GM11168 (cell line): ENCODE data around the gene ARHGAP20.

Source experiments
- in situ Hi-C: fragments of 300-500 bp; cut with MboI; formaldehyde crosslinking; loops from one replicate; pipeline ENCODE4 v1.12.0; 2022; ENCODE audit warnings: low sequenced_read_pairs; ENCODE audit not compliant: unreplicated experiment

The ARHGAP20 gene, protein sequence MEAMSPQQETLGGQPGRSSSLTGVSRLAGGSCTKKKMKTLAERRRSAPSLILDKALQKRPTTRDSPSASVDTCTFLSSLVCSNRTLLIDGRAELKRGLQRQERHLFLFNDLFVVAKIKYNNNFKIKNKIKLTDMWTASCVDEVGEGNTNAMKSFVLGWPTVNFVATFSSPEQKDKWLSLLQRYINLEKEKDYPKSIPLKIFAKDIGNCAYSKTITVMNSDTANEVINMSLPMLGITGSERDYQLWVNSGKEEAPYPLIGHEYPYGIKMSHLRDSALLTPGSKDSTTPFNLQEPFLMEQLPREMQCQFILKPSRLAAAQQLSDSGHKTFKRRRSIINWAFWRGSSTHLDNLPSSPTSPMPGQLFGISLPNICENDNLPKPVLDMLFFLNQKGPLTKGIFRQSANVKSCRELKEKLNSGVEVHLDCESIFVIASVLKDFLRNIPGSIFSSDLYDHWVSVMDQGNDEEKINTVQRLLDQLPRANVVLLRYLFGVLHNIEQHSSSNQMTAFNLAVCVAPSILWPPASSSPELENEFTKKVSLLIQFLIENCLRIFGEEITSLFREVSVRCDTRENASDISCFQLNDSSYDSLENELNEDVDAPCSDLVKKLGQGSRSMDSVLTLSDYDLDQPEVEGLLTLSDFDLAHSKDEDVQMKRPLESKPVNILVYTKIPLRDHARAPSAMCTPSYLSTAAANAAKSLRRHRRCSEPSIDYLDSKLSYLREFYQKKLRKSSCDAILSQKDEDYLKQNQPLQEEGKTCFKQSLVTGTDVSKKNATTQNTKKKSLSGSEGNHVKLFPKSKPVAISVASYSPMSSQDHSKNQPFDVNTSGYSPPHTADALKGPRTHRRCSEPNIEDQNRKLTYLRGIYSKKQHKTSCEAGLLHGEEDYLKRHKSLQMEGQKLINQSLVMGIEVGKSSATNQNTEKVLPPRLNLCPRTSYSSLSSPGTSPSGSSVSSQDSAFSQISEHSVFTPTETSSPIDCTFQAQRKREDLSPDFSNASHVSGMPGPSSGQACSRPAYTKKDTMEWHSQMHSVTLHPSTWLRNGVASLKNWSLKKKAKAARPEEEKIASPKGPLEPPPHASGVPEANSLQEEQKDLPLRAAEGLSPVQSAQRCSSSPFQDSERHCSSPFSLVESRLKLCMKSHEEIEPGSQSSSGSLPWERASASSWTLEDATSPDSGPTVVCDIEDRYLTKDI

GRCh38 chr11:110711776-110712658 lies at the start of gene ARHGAP20:
Gene ARHGAP20, minus strand, starts transcription at chr11:110712437. Its CDS starts 206 bp downstream, at chr11:110712231.
- in situ Hi-C loops = no loop called here

DNA sequence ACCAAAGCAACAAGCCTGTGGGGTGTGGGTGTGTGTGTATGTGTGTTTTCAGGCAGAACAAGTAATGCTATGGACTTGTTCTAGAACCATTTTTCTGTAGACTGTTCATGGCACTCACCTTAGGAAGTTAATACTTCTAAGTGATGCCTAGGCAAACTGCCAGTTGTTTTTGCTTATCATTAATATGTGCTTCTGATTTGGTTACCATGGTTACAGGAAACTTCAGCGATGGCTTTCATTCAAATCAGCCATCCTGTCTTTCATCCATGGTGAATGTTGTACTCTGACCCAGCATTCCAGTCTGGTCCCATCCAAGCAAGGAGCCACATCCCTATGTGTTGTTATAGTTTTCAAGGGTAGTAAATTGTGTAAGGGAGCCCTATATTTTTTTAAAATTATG lies 49.8 kb upstream of the ARHGAP20 start:
- in situ Hi-C loops = no loop called here

DNA sequence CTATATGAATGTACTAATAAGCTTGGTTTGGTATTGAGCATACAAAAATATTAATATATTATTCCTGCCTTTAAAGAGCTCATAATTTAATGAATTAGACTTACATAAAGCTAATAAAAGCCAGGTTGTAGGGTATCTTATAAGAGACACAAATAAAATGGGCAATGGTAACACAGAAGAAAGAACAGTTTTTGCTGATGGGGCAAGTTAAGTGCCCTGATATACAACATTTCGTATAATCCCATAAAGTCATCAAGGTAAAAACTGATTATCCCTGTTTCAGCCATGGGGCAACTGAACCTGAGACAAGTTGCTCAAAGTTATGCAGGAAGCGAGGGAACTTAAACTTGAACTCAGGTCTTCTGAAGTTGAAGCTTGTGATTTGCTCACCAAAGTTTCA lies 48.9 kb upstream of the ARHGAP20 start:
- in situ Hi-C loops = no loop called here

- in situ Hi-C loops = no loop called here
These were observed 47.7 kb upstream of the ARHGAP20 start for GRCh38 chr11:110759972-110760381.

DNA sequence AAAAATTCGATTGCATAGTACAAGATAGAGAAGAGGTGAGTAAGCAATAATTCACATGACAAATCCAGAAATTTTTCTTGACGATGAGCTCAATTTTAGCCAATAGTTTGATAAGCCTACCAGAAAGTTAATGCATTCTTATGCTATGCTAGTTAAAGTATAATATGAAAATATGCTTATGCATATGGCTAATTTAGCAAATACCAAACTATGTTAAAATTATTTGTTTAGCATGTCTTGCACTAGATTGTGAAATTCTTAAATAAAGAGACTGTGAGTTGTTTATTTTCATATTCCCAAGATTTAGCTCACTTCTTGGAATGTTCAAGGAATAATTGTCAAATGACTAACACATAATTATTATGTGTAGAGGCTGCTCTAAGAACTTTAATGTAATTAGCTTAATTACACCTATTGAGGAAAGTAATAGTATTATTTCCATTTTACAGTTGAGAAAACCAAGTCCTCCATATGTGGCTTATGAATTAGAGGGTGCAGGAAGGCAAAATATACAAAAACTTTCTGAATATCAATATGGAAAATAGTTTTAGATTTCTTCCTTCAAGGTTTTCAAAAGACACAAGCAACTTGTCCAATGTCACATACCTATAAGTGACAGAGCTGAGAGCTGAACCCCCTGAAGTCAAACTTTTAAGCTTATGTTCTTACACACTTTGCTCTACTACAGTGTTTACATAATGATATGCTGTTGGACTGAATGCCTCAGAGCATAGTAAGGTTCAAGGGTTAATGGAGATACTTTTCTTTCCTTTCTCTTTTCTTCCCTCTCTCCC lies 45.9 kb upstream of the ARHGAP20 start:
- in situ Hi-C loops = no loop called here

GRCh38 chr11:110757066-110757465 lies 44.8 kb upstream of the ARHGAP20 start:
- in situ Hi-C loops = no loop called here

GRCh38 chr11:110755941-110756340 lies 43.7 kb upstream of the ARHGAP20 start:
- in situ Hi-C loops = no loop called here

GRCh38 chr11:110752890-110753289 lies 40.7 kb upstream of the ARHGAP20 start:
- in situ Hi-C loops = no loop called here

GRCh38 chr11:110750100-110750499 lies 37.9 kb upstream of the ARHGAP20 start:
- in situ Hi-C loops = no loop called here

- in situ Hi-C loops = no loop called here
These were observed 35.3 kb upstream of the ARHGAP20 start for GRCh38 chr11:110747531-110747930.

DNA sequence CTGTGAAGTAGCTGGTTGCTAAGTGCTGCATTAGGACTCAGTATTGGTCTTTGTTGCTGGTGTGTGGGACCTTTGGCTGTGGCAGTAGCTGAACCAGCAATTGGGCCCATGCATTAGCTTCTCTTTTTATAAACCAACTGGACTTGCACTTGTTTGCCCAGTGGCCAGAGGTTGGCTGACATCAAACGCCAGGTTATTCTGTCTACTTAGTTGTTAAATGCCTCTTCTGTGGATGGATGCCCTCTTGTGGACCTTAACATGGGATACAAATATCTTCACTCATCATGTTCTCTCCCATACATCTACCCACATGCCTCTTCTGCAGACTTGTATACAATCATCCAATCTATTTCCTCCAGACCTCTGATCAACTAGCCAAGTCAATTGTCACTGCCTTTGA lies 26.4 kb upstream of the ARHGAP20 start:
- in situ Hi-C loops = no loop called here

- in situ Hi-C loops = no loop called here
These were observed 25.4 kb upstream of the ARHGAP20 start for GRCh38 chr11:110737593-110737992.

DNA sequence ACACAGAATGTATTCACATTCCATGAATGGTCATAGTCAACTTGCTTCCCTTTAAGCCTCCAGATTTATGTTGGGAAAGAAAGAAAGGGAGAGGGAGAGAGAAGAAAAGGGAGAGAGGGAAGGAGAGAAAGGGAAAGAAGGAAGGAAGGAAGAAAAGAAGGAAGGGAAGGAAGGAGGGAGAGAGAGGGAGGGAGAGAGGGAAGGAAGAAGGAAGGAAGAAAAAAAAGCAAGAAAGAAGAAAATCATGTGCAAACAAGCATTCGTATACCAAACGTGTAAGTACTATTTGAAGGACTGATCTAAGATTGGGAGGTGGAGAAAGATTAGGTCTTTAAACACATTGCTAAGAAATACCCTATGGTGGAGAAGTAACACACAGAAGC lies 23.9 kb upstream of the ARHGAP20 start:
- in situ Hi-C loops = no loop called here

- in situ Hi-C loops = no loop called here
These were observed 23.4 kb upstream of the ARHGAP20 start for GRCh38 chr11:110735455-110736170.

DNA sequence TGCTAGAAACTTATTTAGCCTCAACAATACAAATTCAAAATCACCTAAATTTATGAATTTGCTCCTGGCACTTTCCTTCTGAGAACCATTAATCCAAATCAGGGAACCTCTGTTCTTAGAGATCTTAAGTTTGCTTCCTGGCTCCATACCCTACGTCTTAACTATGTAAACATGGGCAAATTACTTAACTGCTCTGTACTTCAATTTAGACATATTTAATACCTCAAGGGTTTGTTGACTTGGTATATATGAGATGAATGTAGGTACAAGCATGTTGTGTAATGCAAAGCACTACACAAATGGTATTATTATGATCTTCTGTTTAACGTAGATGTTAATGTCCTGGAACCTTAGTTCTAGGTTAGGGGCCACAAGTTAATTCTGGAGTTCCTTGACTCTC lies 22.6 kb upstream of the ARHGAP20 start:
- in situ Hi-C loops = no loop called here

DNA sequence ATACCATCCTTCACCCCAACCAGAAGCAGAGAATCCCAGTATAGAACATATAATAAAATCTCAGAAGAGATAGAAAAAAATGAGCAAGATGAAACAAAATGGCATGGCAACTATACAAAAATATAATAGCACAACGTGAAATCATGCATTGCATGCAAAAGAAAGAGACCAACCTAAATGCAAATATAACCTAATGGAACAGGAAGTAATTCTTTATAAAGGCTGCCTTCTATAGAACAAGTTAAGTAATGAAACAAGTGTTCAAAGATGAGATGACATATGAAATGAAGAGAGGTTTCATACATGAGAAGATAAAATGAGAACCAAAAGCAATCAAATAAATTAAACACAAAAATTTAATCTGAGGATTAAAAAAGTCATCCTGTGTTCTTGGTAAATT lies 18.5 kb upstream of the ARHGAP20 start:
- in situ Hi-C loops = no loop called here

DNA sequence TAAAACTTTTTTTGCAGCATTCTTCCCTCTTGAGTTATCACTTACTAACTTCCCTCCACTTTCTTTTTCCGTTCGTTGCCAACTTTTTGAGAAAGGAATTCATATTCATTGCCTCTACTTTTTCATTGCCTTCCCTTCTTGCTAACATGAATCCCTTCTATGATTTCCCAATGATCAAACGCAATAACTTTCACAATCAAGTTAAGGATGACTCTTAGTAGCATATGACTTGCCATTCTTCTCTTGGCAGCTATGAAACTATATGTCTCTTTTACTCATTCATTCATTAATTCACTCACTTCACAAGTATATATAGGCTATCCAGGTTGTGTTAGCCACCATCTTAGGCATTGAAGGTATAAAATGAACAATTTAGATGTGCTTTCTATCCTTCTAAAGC lies 16.6 kb upstream of the ARHGAP20 start:
- in situ Hi-C loops = no loop called here

GRCh38 chr11:110728476-110728875 lies 16.2 kb upstream of the ARHGAP20 start:
- in situ Hi-C loops = no loop called here
